Hematopoietic multipotent progenitor cell treated with erythropoietin and hydrocortisone succinate and interleukin-3 and kit ligand, for 17 days (in vitro differentiated cells): Measurements from ENCODE around the gene MBP.

ENCODE experiments used
- DNase-seq: peaks from one replicate; pipeline ENCODE4 v3.0.0-alpha.2; 2015; ENCODE audit warnings: low spot score

The MBP gene

GRCh38 chr18:77132369-77133050 is at the start of gene MBP:
TSS of gene MBP (minus strand) at chr18:77132783. CDS start at chr18:77105261, 27,522 bp downstream.
- DNase-seq, result peak; percentile 56

- no peak for DNase-seq
Observed at GRCh38 chr18:77181950-77182707, 49.5 kb upstream of the MBP start.

- no peak for DNase-seq
Observed at GRCh38 chr18:77178559-77178958, 46.0 kb upstream of the MBP start.

GRCh38 chr18:77177009-77177408 is 44.4 kb upstream of the MBP start:
- no peak for DNase-seq

DNA sequence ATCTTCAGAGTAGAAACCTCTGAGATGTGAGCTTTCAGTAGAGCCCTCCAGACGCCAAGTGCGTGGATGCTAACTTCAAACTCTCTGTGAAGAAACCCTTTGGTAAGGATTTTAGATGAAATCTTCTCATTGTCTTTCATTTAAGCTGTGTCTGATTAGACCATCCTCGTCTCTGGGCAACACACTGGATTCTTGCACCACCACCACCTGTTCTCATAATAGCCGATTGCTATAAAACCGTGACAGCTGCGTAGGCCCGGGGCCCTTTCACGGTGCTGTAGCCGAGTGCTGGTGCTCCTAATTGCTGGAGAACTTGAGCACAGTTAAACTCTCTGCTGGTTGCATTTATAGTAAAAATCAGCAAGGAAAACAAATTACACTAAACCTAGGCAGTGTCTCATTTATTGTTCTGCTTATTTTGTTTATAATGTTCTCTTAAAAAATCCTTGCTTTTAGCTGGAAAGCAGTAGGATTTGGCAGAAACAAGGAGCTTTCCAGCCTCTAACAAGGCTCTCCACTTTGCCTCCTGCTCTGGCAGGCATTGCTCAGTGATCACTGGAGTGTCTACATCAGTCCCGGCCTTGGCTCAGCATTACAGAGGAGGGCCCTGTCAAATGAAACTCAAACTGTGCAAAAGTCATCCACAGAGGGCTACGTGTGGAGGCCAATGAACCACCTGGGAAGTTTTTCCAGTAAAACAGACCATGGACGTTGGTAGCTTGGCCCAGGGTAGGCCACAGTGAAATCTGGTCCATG is 40.9 kb upstream of the MBP start:
- no peak for DNase-seq

DNA sequence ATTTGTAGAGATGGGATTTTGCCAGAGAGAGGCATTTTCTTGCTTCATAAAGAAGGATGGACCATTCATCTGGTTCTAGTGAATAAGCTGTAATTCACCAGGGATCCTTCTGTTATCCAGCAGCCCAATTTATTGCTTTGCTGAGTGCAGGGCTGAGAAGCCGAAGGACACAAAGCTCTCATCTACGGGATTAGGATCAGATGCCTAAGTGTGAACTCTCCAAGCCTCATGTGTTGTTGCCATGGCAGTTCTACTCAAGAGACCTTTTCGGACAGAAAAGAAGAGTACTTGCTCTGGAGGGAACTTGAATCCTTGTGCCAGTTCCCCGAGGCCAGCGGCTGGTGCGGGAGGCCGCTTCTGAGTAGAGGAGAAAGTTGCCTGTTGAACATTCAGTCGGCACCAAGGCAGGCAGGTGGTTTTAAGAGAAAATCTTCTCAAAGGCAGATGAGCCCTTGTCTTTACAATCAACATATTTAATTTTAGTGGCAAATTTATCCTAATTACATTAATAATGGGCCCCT is 38.4 kb upstream of the MBP start:
- no peak for DNase-seq

GRCh38 chr18:77168811-77169311 is 36.3 kb upstream of the MBP start:
- no peak for DNase-seq

DNA sequence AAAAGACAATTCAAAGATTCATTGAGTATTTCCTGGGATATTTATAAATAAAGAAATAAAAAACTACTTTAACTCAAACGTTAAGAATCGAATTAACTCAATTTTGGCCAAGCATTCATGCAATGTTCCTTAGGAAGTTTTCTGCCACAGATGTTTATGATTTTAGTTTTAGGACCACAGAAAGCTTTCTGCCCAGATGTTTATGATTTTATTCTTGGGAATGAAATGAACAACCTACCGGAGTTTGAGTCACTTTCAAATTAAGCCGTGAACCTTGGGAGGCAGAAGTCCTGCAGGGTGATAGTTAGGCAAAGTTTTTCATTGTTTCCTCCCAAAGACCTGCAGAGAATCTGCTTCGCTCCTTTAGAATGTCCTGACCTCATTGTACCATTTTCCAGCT is 34.7 kb upstream of the MBP start:
- DNase-seq, result no peak

DNA sequence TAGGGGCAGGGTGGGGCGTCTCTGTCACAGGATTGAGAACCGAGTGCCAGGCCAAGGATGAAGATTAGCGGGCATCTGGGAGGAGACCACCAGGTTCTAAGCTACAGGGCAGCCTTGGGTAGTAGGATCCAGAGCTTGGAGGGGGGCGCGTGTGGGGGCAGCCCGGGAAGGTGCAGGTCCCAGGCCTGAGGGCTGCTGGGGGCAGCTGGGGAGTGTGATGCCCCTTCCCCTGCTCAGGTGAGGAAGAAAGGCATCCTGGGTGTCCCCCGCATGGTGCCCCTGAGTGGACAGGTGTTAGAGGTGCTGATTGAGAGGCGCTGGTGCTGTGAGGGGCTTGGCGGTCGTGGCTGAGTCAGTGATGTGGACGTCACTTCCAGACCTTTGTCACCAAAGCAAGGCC is 33.9 kb upstream of the MBP start:
- DNase-seq, result no peak

GRCh38 chr18:77165503-77166188 is 33.1 kb upstream of the MBP start:
- no peak for DNase-seq

GRCh38 chr18:77164763-77165485 is 32.3 kb upstream of the MBP start:
- DNase-seq, result no peak

DNA sequence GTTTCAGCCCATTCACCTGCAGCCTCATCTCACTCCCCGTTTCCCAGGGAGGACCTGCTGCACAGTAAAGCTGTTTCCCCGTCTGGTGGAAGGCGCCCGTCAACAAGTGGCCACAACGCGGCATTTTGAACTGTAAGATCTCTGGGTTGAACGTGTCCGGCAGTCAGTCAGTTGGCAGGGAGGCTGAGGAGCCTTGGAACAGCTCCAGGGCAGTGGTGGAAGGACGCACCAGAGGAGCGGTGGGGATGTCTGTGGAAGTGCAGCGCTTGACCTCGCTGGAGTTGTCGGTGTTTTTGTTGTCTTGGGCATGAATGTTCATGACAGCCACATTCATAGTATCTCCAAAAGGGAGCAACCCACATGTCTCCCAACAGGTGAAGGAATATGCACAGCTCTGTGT is 31.4 kb upstream of the MBP start:
- no peak for DNase-seq

GRCh38 chr18:77162580-77162979 is 30.0 kb upstream of the MBP start:
- no peak for DNase-seq

- no peak for DNase-seq
Observed at GRCh38 chr18:77161961-77162360, 29.4 kb upstream of the MBP start.

GRCh38 chr18:77161383-77161782 is 28.8 kb upstream of the MBP start:
- no peak for DNase-seq

DNA sequence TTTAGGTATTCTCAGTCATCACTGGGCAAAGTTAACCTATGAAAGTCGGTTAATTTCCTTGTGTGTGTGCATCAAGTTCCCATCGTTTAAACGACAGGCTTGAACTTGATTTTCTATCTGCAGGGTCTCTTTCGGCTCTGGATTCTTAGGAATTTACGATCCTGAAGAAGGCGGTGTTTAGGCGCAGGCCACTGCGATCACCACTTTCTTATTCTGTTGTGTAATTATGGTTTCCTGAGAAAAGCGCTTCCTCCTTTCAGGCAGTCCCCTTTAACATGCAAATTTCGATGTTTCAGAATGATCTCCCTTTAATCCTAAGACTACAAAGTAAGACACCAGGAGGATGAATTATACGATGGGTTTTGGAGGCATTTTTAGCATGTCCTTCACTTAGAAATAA is 27.9 kb upstream of the MBP start:
- DNase-seq, result no peak

DNA sequence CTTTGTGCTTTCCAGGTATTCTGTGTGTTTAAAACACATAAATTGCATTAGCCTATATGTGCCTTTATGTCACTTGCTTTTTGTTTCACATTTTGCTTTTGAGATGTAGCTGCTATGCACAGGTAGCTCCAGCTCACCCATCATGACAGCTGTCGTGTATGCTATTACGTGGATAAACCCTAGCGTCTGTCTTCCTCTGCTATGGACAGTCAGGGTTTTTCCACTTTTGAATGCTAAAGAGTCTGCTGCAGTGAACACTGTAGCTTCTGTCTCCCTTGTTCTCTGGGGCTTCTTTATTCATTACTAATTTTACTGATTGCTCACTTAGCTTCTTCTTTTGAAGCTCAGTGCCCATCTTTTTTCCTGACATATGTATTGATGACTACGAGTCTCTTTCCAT is 24.7 kb upstream of the MBP start:
- DNase-seq, result no peak

GRCh38 chr18:77155031-77155430 is 22.4 kb upstream of the MBP start:
- DNase-seq, result no peak

- no peak for DNase-seq
Observed at GRCh38 chr18:77153404-77153803, 20.8 kb upstream of the MBP start.

- DNase-seq, result no peak
Observed at GRCh38 chr18:77151772-77152520, 19.4 kb upstream of the MBP start.
